Esophagus mucosa (tissue), 1 donor: Measurements from ENCODE around the gene SH3TC1. TPM values are rescaled to one million over a fixed set of nuclear protein-coding genes. Genes with fewer than 3 reads are reported as not detected.

Source experiments
- ATAC-seq: fragments of 200-7000 bp; cut with Tn5 transposase; one replicate; pipeline ENCODE4 v1.9.1; 2020
- total RNA-seq: library from RNA; stranded (reverse); gene quantifications from one replicate; pipeline ENCODE4 v1.2.4, GENCODE V29; 2023
- donor health status: DM: yes; HTN: yes; CAD: no.

The SH3TC1 gene
- total RNA-seq, 1 donor from 2014 or later = 52.9 TPM

DNA sequence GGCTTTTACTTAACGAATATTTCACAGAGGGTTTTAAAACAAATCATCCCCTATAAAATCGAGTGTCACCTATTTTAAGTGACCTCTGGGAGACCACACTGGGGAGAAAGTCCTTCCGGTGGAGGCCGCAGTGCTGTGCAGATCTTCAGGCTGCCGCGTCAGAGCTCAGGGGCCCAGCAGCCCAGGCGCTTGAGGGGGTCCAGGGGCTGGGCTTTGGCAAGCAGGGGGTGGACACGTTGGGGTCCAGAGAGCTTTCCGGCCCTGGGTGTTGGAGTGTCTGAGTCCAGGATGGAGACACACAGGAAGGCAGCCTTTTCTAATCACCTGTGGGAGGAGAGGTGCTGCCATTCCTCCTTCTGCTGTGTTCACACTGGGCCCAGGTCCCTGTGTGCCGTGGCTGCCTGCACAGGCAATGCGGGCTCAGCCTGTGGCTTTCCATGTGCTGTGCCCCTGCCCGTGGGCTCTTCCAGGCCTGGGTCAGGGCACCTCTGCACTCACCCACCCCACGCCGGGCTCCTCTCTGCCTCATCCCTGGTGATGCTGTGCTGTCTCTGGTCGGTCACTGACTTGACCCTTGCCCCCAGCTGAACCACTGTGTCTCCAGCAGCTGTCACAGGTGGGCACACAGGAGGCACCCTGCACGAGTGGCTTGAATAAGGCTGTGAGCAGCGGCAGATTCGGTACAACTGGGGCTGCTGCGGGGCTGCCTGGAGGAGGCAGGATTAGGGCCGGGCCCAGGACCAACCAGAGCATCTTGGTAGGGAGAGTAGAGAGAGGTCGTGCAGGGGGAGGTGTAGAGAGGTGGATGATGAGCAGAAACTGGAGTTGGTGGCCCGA is 80.4 kb downstream of the SH3TC1 start:
- no peak for ATAC-seq

DNA sequence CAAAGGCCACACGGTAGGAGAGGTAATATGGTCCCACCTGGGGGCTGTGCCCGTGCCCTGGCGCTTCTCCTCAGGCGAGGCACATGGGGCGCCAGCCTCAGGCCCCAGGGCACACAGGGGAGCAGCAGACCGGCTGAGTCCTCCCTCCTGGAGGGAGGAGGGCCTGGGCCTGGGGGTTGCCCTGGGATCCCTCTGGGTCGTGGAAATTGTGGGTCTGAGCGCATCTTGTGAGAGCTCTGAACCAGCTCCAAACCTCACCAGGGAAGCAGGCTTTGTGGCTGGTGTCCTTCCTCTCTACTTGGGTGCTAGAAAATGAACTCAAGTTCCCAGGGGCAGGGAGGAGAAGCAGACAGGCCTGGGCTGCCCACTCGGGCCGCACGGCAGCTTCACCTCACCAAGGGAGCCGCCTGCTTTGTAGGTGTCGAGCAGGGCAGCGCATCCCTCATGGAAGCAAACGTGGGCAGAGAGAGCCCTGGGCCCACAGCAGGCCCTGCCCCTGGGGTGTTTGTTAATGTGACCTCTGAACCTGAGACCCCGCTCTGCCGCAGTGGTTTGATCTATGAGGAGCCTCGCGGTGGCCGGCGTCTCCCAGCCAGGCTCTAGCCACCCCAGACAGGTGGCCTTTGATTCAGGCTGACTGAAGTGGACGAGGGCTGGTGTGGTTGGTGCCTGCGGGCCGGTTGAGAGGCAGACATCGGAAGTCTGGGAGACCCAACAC is 81.2 kb downstream of the SH3TC1 start:
- ATAC-seq = no peak

DNA sequence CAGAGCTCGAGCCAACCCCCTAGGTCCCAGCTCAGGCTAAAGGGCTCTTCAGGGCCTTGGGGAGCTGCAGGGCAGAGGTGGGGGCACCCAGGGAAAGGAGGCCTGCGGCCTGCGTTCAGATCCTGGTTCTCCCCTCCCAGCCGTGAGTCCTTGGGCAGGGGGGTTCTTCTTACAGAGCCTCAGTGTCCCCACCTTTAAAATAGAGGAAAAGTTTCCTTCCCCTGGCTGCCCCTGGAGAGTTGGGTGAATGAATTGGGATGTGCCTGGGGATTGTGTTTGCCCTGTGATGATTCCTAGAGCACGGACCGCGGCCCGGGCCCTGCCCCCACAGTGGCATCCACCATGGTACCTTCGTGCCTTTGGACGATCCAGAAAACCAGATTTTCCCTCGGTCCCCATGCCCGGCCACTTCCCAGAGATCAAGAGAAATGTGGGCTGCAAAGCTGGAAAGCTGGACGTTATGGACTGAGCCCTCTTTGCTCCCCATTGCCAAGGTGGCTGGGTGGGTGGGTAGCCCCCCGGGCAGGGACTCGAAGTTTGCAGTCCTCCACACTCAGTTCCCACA is 81.9 kb downstream of the SH3TC1 start:
- ATAC-seq = no peak

DNA sequence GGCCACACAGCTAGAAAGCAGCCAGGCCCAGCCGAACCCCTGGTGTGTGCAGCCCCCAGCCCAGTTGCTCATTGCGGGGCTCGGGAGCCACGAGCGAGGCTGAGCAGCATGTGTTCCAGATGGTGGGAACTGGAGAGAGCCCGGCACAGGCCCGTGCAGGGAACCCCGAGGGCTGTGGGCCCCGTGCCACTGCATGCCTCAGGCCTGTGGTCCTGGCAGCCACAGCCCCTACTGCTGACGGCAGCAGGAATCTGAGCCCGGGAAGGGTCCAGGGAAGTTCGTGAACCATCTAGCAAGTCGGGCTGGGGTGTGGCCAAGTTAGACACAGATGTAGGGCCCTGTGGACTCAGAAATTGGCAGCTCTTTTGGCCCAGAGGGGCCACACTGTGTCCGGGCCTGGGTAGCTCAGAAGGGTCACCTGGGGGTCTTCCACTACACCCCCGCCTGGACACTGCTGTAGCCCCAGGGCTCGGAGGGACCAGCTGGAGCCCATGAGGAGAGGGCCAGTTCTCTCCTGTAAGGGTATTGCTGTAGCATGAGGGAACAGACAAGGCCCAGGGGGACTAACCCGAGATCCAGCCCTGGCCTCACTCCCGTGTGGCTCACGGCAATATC is 82.5 kb downstream of the SH3TC1 start:
- no peak for ATAC-seq

DNA sequence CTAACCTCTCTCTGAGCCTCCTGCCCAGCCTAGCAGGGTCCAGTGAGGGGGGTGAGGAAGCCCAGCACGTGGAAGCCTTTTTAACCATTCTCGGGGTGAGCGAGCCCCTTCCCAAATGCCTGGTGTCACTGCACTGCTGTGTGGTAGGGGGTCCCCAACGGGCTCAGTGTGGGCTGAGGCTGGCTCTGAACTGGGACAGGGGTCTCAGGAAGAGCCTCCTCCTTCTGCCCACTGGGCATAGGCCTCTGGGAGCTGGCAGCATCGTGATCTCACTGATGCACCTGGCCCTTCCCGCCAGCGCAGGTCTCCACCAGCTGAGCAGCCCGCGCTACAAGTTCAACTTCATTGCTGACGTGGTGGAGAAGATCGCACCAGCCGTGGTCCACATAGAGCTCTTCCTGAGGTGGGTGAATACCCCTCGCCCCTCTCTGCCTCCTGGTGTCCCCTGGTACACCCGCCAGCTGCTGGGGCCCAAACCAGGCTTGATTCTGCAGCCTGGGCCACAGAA is 83.1 kb downstream of the SH3TC1 start:
- no peak for ATAC-seq

DNA sequence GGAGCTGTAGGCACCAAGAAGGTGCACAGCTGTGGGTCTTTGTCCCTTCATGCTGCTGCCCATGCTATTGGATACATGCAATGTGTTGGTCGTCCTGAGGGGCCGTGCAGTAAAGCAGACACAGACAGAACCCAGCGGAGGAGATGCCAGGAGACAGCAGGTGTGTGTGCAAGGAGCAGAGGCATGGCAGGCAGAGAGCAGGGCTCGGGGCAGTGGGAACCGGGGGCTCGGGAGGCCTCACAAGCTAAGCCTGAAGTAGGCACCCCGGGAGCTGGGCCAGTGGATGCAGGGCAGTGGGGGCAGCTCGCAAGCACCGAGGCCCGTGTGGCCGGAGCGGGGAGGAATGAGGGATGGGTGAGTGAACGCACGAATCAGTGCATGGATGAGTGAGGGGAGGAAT is 83.7 kb downstream of the SH3TC1 start:
- ATAC-seq = no peak

DNA sequence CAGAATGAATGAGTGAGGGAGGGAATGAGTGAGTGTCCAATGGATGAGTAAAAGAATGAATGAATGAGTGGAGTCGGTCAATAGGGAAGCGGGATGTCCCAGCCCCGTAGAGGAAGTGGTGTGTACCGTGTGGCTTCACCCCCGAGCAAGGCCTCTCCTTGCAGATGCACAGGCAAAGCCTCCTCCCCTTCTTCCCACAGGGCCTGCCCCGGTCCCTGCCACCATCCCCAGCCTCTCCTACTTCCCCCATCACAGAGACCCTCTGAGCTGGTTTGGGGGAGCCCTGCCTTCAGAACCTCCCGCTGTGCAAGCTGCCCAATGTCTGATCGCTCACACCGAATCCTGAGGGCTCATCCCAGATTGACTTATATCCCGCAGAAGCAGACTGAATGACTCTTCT is 84.1 kb downstream of the SH3TC1 start:
- ATAC-seq = no peak

DNA sequence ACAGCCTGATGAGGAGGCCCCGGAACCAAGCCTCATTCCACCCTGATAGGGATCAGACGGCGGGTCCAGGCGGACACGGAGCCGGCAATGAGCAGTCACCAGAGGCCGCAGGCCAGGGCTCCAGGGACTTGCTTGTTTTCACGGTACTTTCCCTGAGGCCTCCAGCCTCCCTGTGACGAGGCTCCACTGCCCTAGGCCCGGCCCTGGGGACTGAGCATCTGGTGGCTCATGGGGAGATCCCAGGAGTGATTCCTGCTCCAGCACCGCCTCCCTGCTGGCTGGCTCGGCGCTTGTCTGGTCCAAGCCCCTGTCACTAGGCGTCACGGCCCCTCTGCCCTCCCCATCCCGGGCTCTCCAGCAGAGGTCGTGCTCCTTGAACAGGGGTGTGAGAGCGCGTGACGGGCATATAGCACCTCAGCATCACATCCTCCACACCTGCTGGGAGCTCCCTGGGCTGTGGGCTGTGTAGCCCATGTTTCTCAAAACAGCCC is 84.6 kb downstream of the SH3TC1 start:
- no peak for ATAC-seq

DNA sequence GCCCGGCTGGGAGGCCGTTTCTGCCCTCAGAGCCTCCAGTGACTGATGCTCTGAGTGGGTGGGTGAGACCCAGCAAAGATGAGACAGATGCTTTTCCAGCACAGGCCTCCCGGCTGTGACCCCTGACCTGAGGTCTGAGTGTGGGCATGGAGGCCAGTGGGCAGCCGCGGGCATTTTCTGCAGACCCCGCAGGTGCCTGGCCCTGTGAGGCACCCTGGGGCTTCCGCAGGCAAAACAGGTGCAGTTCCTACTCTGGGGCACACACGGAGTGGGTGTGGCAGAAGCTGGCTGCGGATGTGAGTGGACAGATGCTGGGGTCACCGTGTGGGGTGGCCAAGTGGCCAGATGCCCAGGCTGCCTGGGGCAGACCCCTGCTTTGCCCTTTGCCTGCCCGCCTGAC is 85.3 kb downstream of the SH3TC1 start:
- ATAC-seq = no peak

DNA sequence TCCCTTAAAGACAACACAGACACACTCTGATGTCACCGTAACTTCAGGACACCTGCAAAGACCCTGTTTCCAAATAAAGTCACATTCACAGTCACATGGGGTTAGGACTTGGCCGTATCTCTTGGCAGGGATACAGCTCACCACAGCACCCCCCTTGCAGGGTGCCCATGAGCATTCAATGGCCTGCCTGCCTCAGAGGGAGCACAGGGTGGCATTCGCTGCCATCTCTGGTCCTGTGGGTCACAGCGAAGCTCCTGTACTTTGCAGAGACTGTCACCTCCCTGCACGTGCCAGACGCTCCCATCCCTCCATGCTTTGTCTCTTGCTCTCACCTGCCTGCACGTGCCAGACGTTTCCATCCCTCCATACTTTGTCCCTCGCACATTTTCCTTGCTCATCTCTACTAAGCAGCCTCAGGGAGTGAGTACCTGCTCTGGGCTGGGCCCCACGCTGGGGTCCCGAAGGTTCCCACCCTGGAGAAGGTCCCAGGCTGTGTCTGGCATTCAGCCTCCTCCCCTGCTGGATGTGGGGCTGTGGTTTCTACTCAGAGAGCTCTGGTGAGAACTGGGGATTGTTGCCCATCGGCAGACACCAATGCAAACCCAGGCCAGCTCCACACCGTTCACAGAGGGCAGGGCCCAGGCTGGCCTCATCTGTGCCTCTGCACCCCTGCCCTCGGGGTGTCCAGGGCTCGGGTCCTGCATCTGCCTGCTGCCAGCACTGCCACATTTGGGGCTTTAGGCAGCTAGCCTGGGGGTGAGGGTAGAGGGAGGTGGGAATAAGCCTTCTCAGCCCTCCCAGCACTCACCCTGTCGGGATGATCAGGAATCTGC is 86.3 kb downstream of the SH3TC1 start:
- no peak for ATAC-seq

DNA sequence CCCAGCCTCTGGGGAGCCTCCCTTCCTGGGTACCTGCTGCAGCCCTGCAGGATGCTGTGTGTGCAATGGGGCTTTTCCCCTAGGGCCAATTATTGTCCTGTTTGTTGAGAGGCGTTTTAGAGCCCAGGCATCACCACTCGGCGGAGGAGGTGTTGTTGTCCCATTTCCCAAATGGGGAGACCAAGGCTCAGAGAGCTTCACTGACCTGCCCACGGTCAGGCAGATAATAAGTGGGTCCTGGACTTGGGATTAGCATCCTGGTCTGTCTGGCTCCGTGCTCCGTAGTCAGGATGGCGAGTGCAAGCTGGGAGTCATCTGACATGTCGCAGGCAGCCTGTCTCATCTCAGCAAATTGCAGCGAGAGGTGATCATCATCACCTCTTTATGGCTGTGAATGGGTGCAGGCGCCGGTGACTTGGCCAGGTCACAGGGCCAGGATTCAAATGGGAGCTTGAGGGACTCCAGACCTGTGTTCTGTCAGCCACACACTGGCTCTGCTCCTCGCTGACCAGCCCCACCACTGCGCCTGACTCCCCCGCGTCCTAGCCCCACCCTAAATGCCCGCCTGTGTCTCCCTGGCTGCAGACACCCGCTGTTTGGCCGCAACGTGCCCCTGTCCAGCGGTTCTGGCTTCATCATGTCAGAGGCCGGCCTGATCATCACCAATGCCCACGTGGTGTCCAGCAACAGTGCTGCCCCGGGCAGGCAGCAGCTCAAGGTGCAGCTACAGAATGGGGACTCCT is 87.1 kb downstream of the SH3TC1 start:
- ATAC-seq = no peak

DNA sequence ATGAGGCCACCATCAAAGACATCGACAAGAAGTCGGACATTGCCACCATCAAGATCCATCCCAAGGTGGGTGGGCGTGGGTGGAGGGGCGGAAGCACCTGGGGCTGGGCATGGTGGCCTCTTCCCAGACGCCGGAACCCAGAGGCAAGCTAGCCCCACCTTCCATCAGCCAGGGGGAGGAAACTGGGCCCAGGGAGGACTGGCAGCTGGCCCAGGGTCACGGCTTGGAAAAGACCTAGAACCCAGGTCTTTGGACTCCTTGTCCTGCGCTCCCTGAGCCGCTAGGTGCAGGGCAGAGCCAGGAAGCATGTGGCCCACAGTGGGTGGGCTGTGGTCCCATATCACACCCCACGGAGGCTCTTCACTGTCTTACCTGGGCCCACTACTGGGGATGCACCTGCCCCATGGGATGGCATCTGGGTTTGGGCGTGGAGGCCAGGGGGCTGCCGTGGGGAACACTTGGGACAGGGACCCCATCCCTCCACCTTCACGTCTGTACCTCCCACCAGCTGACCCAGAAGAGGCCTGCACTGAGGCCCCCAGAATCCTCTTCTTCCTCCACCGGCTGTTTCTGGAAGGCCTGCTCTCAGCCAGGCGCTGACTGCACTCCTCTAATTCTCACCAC is 87.7 kb downstream of the SH3TC1 start:
- no peak for ATAC-seq

DNA sequence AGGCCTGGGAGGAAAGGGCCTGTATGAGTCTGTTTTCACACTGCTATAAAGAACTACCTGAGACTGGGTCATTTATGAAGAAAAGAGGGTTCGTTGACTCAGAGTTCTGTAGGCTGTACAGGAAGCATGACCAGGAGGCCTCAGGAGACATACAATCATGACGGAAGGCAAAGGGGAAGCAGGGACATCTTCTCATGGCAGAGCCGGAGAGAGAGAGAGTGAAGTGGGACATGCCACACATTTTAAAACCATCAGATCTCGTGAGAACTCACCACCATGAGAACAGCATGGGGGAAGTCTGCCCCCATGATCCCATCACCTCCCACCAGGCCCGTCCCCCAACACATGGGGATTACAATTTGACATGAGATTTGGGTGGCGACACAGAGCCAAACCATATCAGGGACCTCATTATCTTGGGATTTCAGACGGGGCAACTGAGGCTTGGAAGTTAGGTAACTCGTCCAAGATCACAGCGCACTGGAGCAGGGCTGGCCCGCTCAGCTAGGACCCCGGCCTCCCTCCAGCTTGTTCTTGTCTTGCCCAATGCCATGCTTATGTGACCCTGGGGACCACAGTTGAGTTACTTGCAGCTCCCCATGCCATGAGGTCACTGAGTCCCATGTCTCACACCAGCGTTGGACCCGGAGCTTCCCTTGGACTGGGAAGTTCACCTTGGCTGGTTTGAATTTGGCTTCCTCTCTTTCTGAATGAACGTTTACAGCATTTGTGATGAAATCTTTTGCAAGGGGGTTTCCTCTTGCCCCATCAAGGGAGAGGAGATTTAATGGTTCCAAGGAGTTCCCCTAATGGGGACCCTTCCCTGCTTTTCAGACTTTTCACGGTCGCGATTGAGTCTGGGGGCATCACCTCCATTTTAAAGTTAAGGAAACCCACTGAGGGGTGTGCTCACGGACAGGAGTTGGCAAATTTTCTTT is 88.5 kb downstream of the SH3TC1 start:
- no peak for ATAC-seq

DNA sequence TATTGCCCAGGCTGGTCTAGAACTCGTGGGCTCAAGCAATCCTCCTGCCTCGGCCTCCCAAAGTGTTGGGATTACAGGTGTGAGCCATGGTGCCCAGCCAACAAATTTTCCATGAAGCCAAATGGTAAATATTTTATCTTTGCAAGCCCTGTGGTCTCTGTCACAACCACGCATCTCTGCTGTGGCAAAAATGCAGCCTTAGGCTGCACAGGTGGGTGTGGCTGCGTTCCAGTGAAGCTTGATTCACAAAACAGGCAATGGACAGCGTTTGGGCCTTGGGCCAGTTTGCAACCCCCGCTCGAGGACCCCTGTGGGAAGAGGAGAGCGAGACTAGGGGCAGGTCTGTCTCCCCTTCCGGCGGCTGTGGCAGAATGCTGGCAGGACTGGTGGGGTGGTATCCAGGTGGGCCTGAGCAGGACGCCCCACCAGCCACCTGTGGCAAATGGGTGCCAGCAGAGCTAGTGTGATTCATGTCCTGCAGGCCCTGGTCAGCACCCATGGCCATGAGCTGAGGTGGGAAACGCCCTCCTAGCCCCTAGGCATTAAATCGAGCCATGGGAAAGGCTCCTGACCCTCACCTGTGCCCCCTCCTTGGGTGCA is 90.2 kb downstream of the SH3TC1 start:
- no peak for ATAC-seq

DNA sequence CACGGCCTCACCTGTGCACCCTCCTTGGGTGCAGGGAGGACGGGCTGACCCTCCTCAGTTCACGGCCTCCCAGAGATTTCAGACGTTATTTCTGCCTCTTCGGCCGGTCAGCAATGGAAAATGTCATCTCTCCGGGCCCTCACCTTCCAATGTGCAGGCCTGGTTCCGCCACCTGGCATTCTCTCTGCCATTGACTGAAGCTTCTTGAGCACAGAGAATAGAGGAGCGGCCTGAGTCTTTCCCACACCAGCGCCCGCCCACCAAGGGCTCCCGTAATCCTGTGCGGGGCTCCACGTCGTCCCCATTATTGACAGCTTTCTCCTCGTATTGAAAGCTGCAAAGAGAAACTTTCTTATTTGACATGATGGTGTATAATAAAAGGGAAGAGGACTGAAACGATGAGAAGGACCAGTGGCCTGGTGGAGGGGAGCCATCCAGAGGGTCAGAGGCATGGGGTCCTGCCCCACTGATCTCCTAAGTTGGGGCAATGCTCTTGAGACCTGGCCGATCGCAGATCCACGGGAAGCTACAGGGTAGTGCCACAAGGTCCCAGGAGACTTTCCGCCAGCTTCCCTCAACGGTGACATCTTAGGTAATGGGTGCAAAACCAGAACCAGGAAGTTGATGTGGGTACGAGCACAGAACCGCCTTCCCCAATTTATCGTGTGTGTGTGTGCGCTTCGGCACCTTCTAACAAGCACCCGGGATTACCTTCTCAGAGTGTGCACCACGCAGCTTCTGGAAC is 91.0 kb downstream of the SH3TC1 start:
- ATAC-seq = no peak

DNA sequence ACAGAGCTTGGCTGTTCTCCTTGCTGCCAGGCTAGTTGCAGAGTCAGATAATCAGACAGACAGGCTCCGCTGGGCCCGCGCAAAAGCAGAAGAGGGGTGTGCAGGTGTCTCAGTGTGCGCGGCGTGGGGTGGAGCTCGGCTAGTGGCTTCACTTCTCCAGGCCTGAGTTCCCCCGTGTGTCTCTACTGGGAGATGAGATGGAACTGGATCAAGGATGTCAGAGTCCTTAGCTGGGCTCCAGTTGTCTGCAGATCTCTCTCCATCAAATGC is 91.5 kb downstream of the SH3TC1 start:
- ATAC-seq = no peak
